CD4-positive, alpha-beta T cell treated with Interleukin-15 for 1 hour (primary cell): ENCODE data around the gene TSPAN16.
"Not testable (repeated sequence)": the region's sequence is repeated elsewhere in the genome, so short reads cannot be mapped to it uniquely, and the experiment has no call there.

Experiments used
- DNase-seq: peaks from one replicate; pipeline ENCODE4 v3.0.0-alpha.2; 2020

Gene TSPAN16

DNA sequence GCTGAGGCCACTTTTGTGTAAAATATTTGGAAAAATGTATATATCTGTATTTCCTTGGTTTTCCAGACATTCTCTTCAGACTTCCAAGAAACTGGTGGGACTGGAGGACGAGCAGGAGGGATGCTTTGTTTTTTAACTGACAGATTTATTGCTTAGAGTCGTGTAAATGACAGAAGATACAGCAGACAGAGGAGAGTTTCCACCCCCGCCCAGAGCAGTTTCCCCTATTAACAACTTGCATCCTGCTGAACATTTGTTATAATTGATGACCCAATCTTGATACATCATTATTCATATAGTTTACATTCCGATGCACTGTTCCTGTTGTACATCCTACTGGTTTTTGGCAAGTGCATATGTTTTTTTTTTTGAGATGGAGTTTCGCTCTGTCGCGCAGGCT is 26.6 kb upstream of the TSPAN16 start:
- no peak for DNase-seq

GRCh38 chr19:11273296-11273695 is 22.7 kb upstream of the TSPAN16 start:
- DNase-seq = no peak

GRCh38 chr19:11273989-11274388 is 22.0 kb upstream of the TSPAN16 start:
- no peak for DNase-seq

GRCh38 chr19:11274533-11275086 is 21.4 kb upstream of the TSPAN16 start:
- DNase-seq = no peak

GRCh38 chr19:11278670-11279069 is 17.3 kb upstream of the TSPAN16 start:
- DNase-seq = no peak

DNA sequence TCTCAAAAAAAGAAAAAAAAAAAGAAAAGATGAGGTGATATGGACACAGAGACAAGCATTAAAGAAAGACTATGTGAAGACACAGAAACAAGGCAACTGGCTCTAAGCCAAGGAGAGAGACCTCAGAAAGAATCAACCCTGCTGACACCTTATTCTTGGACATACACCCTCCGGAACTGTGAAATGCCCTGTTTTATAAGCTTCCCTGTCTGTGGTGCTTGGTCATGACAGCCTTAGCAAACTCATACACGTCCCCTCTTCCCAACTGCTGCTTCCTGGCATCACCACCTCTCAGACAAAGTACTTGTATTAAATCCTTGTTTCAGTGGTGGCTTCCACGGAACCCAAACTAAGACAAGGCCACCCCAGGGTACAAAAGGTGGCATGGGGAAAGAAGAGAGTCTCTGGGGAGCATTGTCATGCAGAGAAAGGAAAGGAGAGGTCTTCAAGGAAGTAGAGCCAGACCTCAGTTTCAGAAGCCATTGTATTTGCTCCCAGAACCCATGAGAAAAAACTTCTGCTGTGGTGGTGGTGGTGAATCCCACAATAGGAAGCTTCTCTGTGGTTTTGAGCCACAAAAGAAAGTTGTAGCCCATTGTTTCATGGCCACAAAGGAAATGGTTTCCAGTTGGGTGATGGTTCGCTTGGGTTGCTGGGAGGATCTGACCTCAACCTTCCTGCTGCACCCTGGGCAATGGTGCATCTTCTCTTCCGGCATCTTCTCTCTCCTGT is 16.3 kb upstream of the TSPAN16 start:
- DNase-seq = peak; percentile 53

GRCh38 chr19:11281356-11282049 is 14.5 kb upstream of the TSPAN16 start:
- no peak for DNase-seq

GRCh38 chr19:11284515-11284914 is 11.4 kb upstream of the TSPAN16 start:
- DNase-seq = no peak

- DNase-seq = no peak
These were observed 9.5 kb upstream of the TSPAN16 start for GRCh38 chr19:11286312-11286974.

DNA sequence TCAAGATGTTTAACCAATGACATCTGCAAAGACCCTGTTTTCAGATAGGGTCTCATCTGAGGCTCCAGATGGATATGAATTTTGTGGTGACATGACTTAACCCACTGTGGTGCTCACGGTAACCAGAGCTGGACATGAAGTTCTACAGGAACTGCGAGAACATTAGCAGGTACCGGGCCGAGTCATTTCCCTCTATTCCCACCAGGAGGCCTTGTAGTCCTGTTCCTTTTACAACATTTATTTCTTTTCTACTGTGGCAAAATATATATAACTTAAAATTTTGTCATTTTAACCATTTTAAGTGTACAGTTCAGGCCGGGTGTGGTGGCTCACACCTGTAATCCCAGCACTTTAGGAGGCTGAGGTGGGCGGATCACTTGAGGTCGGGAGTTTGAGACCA is 7.6 kb upstream of the TSPAN16 start:
- DNase-seq = no peak

GRCh38 chr19:11290256-11290655 is 5.7 kb upstream of the TSPAN16 start:
- DNase-seq = no peak

- DNase-seq = no peak
These were observed 4.5 kb upstream of the TSPAN16 start for GRCh38 chr19:11291415-11291814.

DNA sequence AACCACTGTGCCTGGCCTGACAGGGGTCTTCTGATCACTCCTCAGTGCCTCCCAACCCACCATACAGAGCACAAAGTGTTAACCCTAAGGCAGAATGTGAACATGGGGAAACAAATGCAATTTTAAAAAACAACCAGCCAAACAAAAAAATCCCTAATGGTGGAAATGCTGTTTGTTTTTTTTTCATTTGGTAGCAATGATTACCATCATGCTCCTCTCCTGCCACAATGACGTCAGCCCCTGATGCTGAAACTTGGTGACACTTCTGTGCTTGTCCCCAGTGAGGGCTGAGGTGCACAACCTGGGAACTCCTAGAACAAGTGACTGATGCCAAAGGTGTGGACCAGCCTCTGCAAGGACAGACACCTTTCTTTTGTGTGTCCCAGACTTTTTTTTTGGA is 4.0 kb upstream of the TSPAN16 start:
- DNase-seq = no peak

DNA sequence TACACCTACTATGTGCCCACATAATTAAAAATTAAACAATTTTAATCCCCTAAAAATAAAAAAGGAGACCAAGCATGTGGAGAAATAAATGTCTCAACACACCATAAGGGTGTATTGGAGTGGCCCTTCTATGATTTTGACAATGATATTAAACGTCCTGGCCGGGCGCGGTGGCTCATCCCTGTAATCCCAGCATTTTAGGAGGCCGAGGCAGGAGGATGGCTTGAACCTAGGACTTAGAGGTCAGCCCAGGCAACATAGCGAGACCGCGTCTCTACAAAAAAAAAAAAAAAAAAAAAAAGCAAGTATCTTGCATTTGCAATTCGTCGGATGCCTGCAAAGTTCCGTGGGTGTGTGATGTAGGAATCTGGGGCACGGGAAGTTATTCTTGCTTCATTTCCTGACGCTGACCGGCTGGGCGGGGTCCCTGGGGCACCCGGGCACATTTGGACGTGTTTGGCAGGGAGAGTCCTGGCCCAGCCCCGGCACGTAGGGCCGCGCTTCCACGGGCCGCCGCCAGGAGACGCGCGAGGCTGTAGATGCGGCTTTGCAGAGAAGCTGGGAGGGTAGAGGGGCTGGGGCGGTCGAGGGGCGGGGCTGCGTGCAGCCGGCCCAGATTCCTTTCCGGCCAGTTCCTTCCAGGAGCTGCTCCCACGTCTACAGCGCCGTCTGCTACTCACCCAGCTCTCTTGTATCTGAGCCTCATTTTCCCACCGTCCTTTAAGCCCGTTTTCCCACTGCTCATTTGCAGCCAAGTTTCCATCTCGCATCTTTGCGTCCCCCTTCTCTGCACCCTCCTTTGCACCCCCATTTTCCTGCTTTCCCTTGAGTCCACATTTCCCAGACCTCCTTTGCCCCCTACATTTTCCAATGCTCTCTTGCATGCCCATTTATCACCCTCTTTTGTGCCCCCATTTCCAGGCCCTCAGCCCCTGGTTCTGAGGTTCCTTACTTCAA is 2.2 kb upstream of the TSPAN16 start:
- DNase-seq = peak; percentile 87

DNA sequence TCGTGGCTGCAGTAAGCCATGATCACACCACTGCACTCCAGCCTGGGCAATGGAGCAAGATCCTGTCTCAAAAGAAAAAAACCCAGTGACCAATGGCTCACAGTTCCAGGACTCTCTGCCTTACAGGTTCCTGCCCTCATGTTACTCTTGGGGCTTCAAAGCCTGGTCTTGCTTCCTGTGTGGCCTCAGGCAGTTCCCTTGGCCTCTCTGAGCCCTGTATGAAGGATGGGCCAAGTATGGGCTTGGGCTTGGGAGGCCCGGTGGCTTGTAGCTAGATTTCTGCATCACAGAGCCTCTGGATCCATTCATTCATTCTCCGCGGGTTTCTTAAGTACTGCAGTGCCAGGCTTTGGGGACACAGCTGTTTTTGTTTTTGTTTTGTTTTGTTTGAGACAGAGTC is 780 bp upstream of the TSPAN16 start:
- no peak for DNase-seq

GRCh38 chr19:11296264-11296663 is 304 bp downstream of the TSPAN16 start:
- no peak for DNase-seq

GRCh38 chr19:11299946-11300810 is 4.2 kb downstream of the TSPAN16 start:
- no peak for DNase-seq

DNA sequence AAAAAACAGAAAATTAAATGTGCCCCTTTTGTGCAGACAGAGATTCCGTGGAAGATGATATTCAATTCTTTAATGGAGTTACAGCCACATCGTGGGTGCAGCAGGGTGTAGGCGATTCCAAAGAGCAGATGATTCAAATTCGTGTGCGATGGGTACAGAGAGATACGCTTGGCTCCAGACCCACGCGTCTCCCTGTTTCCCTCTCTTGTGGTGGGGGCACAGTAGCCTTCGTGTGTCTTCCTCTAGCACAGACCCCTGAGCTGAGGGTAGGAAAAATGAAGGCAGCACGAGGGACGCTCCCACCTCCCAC is 4.8 kb downstream of the TSPAN16 start:
- DNase-seq = no peak

- DNase-seq = no peak
These were observed 9.0 kb downstream of the TSPAN16 start for GRCh38 chr19:11304936-11305335.

DNA sequence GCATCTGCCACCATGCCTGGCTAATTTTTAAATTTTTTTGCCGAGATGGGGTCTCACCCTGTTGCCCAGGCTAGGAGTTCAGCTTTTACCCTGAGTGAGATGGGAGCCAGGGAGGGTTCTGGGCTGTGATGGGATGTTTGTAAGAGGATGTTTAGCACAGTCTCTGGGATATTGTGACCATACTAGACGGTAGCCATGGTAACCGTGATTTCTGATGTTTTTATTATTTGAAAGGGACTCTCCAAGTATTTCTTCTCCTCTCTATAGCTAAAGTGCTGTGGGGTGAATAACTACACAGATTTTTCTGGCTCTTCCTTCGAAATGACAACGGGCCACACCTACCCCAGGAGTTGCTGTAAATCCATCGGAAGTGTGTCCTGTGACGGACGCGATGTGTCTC is 10.4 kb downstream of the TSPAN16 start:
- no peak for DNase-seq

- not testable (repeated sequence) for DNase-seq
These were observed 24.5 kb downstream of the TSPAN16 start for GRCh38 chr19:11320278-11320995.
